NAMALWA (cell line): ENCODE data around the gene TNFRSF19.
"Not testable (repeated sequence)": the region's sequence is repeated elsewhere in the genome, so short reads cannot be mapped to it uniquely, and the experiment has no call there.

Experiments
- DNase-seq: peaks from one replicate; pipeline ENCODE4 v3.0.0-alpha.2; 2015; ENCODE audit warnings: low spot score

Gene TNFRSF19

GRCh38 chr13:23570921-23571315, 706 bp downstream of the TNFRSF19 start:
- DNase-seq: no peak

DNA sequence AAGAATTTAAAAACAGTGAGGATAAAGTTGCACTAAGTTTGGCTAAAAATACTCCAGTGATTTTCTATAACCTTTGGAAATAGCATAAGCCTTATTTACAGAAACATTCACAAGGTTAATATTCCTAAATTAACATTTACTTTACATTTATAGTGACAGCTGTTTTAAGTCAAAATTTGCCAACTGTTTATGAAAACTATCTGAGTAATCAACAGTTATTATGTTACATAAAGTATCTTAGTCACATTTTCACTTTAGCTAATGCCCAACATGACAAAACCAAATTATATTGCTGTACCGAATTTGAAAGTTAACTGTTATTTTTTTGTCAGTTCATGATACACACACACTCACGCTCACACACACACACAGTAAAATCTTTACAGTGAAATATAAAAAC, 1.2 kb downstream of the TNFRSF19 start:
- DNase-seq: no peak

- no peak for DNase-seq
Measured at GRCh38 chr13:23572836-23573235, 2.6 kb downstream of the TNFRSF19 start.

DNA sequence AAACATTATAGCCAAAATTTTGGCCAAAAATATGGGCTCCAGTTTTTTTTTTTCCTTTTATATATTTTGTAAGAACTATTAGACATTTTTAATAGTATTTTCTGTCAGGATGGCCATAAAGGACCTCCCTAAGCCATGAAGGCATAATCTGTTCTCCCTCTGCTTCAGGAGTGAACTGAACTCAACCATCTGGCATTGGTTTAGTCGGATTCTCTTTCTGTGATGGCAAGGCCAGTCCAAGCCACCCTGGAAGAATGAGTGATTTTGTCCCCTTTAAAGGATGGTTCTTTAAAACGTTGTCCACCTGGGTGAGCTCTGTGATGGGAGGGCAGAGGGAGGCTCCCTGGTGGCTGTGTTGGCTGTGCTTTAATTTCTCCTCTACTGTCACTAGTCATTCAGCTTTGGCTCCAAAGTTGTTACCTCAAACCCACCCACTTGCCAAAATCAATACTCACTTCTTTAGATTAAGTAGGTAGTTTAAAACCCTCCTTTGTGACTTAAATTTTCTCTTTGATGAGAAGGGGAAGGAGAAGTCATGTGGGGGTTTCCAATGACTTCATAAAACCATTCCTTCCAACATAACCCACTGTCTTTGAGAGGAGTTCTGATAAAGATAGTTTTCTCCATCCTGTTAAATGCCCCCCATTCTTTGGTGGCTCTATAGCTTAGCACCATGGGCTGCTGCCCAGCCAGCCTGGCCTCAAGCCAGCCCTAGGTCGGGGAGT, 4.4 kb downstream of the TNFRSF19 start:
- DNase-seq: no peak

- no peak for DNase-seq
Measured at GRCh38 chr13:23575632-23576031, 5.4 kb downstream of the TNFRSF19 start.

DNA sequence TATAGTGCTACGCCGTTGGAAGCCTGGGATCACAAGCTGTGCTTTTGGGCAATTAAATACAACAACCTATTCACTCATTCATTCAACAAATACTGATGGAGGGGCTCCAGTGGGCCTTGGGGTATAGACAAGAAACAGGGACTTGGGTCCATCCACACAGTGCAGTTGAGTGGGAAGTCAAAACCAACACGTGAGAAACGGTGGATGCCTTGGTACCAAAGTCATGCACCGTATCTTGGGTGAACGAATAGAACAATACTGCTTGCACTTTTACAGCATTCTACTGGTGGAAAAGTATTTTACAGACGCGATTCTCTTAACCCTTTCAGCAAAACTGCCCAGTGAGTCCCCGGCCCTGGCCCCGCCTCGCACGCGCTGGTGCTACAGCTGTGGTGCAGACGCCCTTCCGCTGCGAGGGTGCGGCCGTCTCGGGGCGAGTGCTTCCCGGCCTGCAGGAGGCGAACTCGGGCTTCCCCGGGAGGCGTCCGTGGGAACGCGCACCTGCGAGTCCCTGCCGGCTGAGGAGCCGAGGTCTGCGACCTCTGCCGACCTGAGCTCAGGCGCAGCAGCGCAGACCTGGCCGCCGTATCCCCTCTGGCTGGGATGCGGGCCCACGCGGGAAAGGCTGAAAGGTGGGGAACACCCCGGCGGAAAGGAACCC, 8.3 kb downstream of the TNFRSF19 start:
- DNase-seq: no peak

GRCh38 chr13:23579072-23579895, 9.1 kb downstream of the TNFRSF19 start:
- no peak for DNase-seq

GRCh38 chr13:23579896-23580683, 9.9 kb downstream of the TNFRSF19 start:
- DNase-seq: no peak

GRCh38 chr13:23580684-23581060, 10.5 kb downstream of the TNFRSF19 start:
- DNase-seq: no peak

DNA sequence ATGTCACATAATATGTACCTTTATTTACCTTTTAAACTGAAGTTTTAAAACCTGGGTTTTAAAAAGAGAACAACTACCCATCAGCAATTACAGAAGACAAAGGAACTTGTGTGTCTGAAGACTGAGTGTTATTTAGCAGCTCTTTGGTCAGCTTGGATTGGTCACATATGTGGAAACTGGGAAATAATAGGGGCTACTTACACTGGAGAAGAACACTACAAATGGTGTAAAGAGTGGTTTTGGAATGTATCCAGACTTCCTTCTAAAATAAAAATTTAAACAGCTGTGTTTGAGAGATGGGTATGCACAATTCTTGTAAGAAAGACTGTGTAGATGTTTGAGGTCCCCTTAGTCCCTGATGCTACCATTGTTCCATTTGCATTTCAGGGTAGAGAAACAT, 13.3 kb downstream of the TNFRSF19 start:
- no peak for DNase-seq

DNA sequence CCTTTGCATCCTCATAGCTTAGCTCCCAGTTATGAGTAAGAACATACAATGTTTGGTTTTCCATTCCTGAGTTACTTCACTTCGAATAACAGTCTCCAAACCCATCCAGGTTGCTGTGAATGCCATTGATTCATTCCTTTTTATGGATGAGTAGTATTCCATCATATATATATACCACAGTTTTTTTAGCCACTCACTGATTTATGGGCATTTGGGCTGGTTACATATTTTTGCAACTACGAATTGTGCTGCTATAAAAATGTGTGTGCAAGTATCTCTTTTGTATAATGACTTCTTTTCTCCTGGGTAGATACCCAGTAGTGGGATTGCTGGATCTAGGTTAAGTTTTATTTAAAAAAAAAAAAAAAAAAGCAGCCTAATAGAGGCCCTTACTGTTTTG, 14.1 kb downstream of the TNFRSF19 start:
- no peak for DNase-seq

DNA sequence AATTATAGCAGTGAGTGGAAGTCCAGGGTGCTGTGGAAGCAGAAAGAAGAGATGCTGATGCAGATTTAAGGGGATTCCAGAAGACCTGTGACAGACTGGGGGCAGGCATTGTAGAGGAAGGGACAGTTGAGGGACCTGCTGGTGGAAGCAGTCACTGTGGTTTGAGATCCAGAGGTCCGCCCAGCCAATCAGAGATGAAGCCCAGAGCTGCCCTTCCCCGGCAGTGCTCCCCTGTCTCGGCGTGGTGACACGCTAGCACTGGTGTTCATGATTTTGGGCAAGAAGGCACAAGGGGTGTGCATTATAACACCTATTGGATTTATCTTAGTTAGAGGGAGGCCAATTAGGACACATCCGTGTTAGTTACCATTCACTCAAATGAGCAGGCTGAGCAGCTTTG, 16.1 kb downstream of the TNFRSF19 start:
- DNase-seq: no peak

DNA sequence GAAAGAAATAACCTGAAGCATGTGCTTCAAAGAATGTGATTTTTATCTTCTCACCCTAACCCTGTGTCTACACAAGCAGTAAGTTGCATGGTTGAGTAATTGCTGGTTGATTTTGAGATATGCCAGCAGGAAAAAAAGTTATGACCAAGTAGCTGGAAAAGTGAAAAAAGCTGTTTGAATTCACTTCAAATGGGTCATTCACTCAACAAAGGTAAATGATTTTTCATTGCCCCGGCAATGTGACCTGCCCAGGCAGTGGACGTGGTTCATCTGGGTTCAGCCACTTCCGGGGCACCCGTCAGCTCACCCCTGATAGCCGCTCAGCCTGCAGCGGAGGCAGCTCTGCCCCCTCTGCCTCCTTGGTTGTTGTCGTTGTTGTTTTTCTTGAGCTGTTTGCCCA, 18.5 kb downstream of the TNFRSF19 start:
- DNase-seq: no peak

GRCh38 chr13:23592596-23592995, 22.4 kb downstream of the TNFRSF19 start:
- DNase-seq: no peak

GRCh38 chr13:23593148-23593547, 22.9 kb downstream of the TNFRSF19 start:
- DNase-seq: no peak

GRCh38 chr13:23594290-23594689, 24.1 kb downstream of the TNFRSF19 start:
- not testable (repeated sequence) for DNase-seq

DNA sequence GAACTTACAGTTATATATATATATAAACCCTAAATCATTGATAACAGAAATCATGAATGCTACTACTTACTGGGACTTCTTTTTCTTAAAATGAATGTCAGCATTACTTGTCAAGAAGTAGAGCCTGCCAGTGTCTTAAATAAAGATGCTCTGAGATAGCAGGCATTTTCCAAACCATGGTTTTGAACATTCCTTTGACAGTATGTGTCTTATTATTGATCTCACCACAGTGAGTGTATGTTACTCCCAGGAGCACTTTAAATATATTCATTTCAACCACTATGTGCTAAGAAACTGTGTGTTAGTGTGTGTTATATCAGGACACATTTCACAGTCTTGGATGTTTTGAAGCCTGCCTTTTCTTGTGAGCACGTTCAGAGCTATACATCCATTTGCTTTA, 28.2 kb downstream of the TNFRSF19 start:
- no peak for DNase-seq

DNA sequence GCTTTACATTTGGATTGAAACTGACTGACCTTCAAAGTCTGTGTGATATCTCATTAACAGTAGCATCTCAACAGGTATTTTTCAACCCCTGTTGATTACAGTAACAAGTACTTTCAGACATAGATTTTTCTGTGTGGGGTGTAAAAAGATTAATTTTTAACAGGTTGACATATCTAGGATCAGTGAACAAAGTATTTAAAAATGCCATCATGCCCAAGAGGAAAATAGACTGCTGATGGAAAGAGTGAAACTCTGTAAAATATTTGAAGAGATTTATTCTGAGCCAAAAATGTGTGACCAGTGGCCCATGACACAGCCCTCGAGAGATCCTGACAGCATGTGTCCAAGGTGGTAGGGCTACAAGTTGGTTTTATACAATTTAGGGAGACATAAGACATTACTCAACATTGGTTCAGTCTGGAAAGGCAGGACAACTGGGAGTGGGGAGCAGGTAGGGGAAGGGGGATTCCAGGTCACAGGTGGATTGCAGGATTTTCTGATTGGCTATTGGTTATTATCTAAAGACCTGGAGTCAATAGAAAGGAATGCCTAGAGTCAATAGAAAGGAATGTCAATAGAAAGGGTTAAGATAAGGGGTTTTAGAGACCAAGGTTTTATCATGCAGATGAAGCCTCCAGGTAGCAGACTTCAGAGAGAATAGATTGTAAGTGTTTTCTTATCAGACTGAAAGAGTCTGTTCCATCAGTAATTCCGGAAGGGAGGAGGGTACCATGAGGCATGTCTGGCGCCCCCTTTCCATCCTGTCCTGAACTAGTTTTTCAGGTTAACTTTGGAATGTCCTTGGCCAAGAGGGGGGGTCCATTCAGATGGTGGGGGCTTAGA, 29.1 kb downstream of the TNFRSF19 start:
- DNase-seq: no peak

- no peak for DNase-seq
Measured at GRCh38 chr13:23600100-23600499, 29.9 kb downstream of the TNFRSF19 start.

GRCh38 chr13:23600534-23600933, 30.3 kb downstream of the TNFRSF19 start:
- DNase-seq: no peak

- DNase-seq: no peak
Measured at GRCh38 chr13:23605831-23606230, 35.6 kb downstream of the TNFRSF19 start.
